Measurements from ENCODE around the gene THY1. TPM values are rescaled to one million over a fixed set of nuclear protein-coding genes. Genes with fewer than 3 reads are reported as not detected.

THY1 gene
- total and polyA plus RNA-seq, 9 of the 15 experiments (the other 6 are each of a cell fraction or from before 2014, with no cell fraction given) = 0.07 to 0.40 (median 0.16) TPM; not detected in 5

DNA sequence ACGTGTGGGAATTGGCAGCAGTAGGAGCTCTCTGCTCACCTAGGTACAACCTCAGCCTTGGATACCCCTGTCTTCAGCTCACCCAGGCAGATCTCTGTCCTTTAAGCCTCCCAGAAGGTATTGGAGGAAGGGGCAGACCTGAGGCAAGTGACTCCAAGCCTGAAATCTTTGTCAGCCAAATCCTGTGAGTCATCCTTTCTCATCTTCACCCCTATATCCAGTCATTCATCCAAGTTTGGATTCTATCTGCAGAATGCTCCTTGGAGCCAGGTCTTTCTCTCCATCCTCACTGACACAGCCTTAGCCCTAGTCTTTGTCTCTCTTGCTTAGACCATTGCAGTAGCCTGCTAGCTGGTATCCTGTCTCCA, 10.4 kb upstream of the THY1 start:
- FAIRE-seq = no peak
- H3K27ac ChIP-seq (ENCODE audit: extremely low read depth, low read depth, low read length) = no peak overlapping the region

DNA sequence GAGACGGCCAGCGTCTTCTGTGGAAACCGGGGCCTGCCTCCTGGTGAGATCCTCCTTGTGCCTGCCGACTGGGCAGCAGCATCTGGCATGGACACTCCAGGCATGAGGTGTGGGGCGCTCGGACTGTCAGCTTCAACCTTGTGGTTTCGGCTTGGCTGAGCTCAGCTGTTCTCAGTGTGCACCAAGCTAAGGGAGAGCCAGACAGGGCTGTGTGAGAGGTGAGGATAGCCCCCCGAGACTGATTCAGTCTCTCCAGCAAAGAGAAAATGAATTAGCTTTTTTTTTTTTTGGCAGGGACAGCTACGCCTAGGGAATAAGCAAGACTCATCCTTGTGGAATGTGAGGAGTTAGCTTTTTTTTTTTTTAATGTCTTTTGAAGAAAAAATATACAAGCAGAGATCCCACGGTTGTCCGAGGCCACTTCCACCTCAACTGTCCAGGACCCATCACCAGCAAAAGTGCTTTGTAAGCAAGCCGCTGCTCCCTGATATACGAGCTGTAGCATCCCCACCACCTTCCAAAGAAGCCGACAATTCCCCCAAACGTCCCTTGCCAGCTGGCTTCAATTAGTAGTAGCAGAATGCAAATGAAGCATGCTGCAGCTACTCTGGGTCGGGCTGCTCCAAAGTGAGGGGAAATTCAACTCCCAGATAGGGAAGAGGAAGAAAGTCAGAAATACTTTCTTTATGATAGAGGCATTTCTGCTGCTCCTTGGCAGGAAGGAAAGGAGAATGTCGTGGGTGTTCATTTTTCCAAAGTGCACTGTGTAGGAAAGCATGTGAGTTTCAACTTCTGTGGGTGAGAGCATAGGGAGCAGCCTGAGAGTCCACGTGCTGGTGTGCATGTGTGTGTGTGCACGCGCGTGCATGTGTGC, 9.7 kb upstream of the THY1 start:
- CTCF ChIA-PET (ENCODE audit: low intra/inter-chr PET ratio) = no interaction called here
- no peak overlapping the region for H3K4me2 ChIP-seq (ENCODE audit: insufficient read depth, low read length)
- no peak overlapping the region for H2AFZ ChIP-seq (ENCODE audit: low read depth, low read length)

More for the DNA sequence above, 10.4 kb upstream of the THY1 start:
- no peak overlapping the region for H3K4me2 ChIP-seq (ENCODE audit: insufficient read depth, low read length)
- no peak for DNase-seq (ENCODE audit: extremely low read depth in 1 of 4, low spot score in 3 of 4)
- H3K9me1 ChIP-seq (ENCODE audit: control insufficient read depth, insufficient read depth, low read length) = no peaks in the 10 kb centered on the region
- peak overlapping the region in 1 of 2 experiments; percentile 67; a peak in 1 of 4 replicates for H3K9ac ChIP-seq (ENCODE audit: insufficient read depth in 1 of 2, low read depth in 2 of 2, low read length in 2 of 2)
- no peak overlapping the region for H3K4me3 ChIP-seq
- in situ Hi-C loops (cut with MboI) (no loop called here), intact Hi-C loops (cut with micrococcal nuclease) (no loop called here)
- H3K4me1 ChIP-seq (replicated peaks in 1 of 2; ENCODE audit: control insufficient read depth in 2 of 2, insufficient read depth in 2 of 2, low read length in 2 of 2) = peaks cover 0 to 13% of the 10 kb centered on the region in 2 experiments; a peak in 2 of 5 replicates
- H2AFZ ChIP-seq (ENCODE audit: low read depth, low read length) = no peak overlapping the region
- BruUV-seq (replicated peaks) = no TSS peak
- H3K79me2 ChIP-seq (ENCODE audit: control insufficient read depth, insufficient read depth, low read length) = no peaks in the 10 kb centered on the region
- H3K27me3 ChIP-seq (ENCODE audit: control insufficient read depth in 2 of 2, insufficient read depth in 2 of 2, low read length in 2 of 2) = no peaks in the 10 kb centered on the region
- no peak for ATAC-seq
- CTCF ChIA-PET (ENCODE audit: low intra/inter-chr PET ratio) = no interaction called here
- 22% methylated on average over 1 of the region's 1 CpG for WGBS (ENCODE audit: insufficient coverage, low coverage, missing lambda C conversion rate)
- H3K9me3 ChIP-seq (replicated peaks; ENCODE audit: control insufficient read depth, insufficient read depth, low read depth, low read length) = no peaks in the 10 kb centered on the region
- POLR2A ChIA-PET = interaction anchor here (0.6 to 1.1 kb wide), 4 partner anchors 8 to 584 kb away, joined by 3 to 4 read pairs (median 3); no protein-coding TSS in a partner anchor
- TF ChIP-seq JUND (IDR thresholded peaks at IDR 0.05; ENCODE audit: borderline replicate concordance, low read depth, low read length) (0 out of 2 replicates have a peak, but pooled peaks have one; percentile 8), JUND (tag; IDR thresholded peaks at IDR 0.05; ENCODE audit: borderline replicate concordance, low read depth, low read length) (no peak), BHLHE40 (IDR thresholded peaks at IDR 0.05; ENCODE audit: low read length) (0 out of 2 replicates have a peak, but pooled peaks have one; percentile 40), POLR3G (IDR thresholded peaks at IDR 0.05; ENCODE audit: extremely low read depth, insufficient read length, insufficient replicate concordance) (no peak), SNIP1 (IDR thresholded peaks at IDR 0.05; ENCODE audit: low read depth) (no peak)
- H4K20me1 ChIP-seq (replicated peaks; ENCODE audit: control insufficient read depth, insufficient read depth, low read length) = no peaks in the 10 kb centered on the region
- H3K36me3 ChIP-seq (ENCODE audit: control insufficient read depth, insufficient read depth, low read length) = no peaks in the 10 kb centered on the region

More for the DNA sequence above, 9.7 kb upstream of the THY1 start:
- DNase-seq (ENCODE audit: extremely low read depth in 1 of 4, low spot score in 3 of 4) = no peak
- H3K79me2 ChIP-seq (ENCODE audit: control insufficient read depth, insufficient read depth, low read length) = no peaks in the 10 kb centered on the region
- H3K9me1 ChIP-seq (ENCODE audit: control insufficient read depth, insufficient read depth, low read length) = no peaks in the 10 kb centered on the region
- H3K27ac ChIP-seq (ENCODE audit: extremely low read depth, low read depth, low read length) = no peak overlapping the region
- H3K9me3 ChIP-seq (replicated peaks; ENCODE audit: control insufficient read depth, insufficient read depth, low read depth, low read length) = no peaks in the 10 kb centered on the region
- FAIRE-seq = no peak
- 37% methylated on average over 20 of the region's 21 CpGs for WGBS (ENCODE audit: insufficient coverage, low coverage, missing lambda C conversion rate)
- BruUV-seq (replicated peaks) = no TSS peak
- no peaks in the 10 kb centered on the region for H4K20me1 ChIP-seq (replicated peaks; ENCODE audit: control insufficient read depth, insufficient read depth, low read length)
- H3K27me3 ChIP-seq (ENCODE audit: control insufficient read depth in 2 of 2, insufficient read depth in 2 of 2, low read length in 2 of 2) = no peaks in the 10 kb centered on the region
- in situ Hi-C loops (cut with MboI) (no loop called here), intact Hi-C loops (cut with micrococcal nuclease) (no loop called here)
- peak; percentile 22; the same call in 2 of the 3 replicates for ATAC-seq
- no peaks in the 10 kb centered on the region for H3K36me3 ChIP-seq (ENCODE audit: control insufficient read depth, insufficient read depth, low read length)
- H3K4me3 ChIP-seq = no peak overlapping the region
- POLR2A ChIA-PET = interaction anchor here (0.6 to 1.1 kb wide), 4 partner anchors 9 to 584 kb away, joined by 3 read pairs; no protein-coding TSS in a partner anchor
- peak overlapping the region in 1 of 2 experiments; percentile 80; a peak in 2 of 4 replicates for H3K9ac ChIP-seq (ENCODE audit: insufficient read depth in 1 of 2, low read depth in 2 of 2, low read length in 2 of 2)
- TF ChIP-seq, protein P1, sequence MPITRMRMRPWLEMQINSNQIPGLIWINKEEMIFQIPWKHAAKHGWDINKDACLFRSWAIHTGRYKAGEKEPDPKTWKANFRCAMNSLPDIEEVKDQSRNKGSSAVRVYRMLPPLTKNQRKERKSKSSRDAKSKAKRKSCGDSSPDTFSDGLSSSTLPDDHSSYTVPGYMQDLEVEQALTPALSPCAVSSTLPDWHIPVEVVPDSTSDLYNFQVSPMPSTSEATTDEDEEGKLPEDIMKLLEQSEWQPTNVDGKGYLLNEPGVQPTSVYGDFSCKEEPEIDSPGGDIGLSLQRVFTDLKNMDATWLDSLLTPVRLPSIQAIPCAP (CRISPR knock-in tag; IDR thresholded peaks at IDR 0.05; ENCODE audit: borderline replicate concordance) = 0 out of 2 replicates have a peak, but pooled peaks have one; percentile 40
- TF ChIP-seq SIN3A (IDR thresholded peaks at IDR 0.05; ENCODE audit: borderline replicate concordance in 2 of 2, control insufficient read depth in 1 of 2, low read depth in 2 of 2, low read length in 2 of 2) = no peak
- H3K4me1 ChIP-seq (replicated peaks in 1 of 2; ENCODE audit: control insufficient read depth in 2 of 2, insufficient read depth in 2 of 2, low read length in 2 of 2) = peaks cover 0 to 16% of the 10 kb centered on the region in 2 experiments; a peak in 2 of 5 replicates
